ENCODE data around the gene EPHB4. TPM values are rescaled to one million over a fixed set of nuclear protein-coding genes. Genes with fewer than 3 reads are reported as not detected.
"Not testable (repeated sequence)": the region's sequence is repeated elsewhere in the genome, so short reads cannot be mapped to it uniquely, and the experiment has no call there.

The EPHB4 gene
- total and polyA plus RNA-seq, 2 donors (not counting 3 experiments of a cell fraction or from before 2014, with no cell fraction given), result 193 to 274 TPM

GRCh38 chr7:100808354-100808875 is 18.9 kb downstream of the EPHB4 start:
- Histone ChIP-seq H3K4me3 (replicated peaks in 1 of 3; ENCODE audit: insufficient read depth in 1 of 3, low read depth in 1 of 3, low read length in 3 of 3) (no peak overlapping the region), H3K4me2 (ENCODE audit: insufficient read depth, low read length) (no peak overlapping the region), H3K79me2 (ENCODE audit: control insufficient read depth, insufficient read depth, low read length) (peaks cover 13% of the 10 kb centered on the region), H3K9me3 (replicated peaks; ENCODE audit: control insufficient read depth, insufficient read depth, low read length) (no peaks in the 10 kb centered on the region), H3K27me3 (ENCODE audit: control insufficient read depth in 2 of 2, insufficient read depth in 2 of 2, low read length in 2 of 2) (no peaks in the 10 kb centered on the region), H3K9me1 (replicated peaks; ENCODE audit: control insufficient read depth, extremely low read depth, insufficient read depth, low read length) (no peaks in the 10 kb centered on the region), H4K20me1 (replicated peaks; ENCODE audit: control insufficient read depth, extremely low read depth, insufficient read depth, low read length) (peaks cover 3% of the 10 kb centered on the region), H3K36me3 (ENCODE audit: control insufficient read depth in 2 of 2, extremely low read depth in 1 of 2, insufficient read depth in 2 of 2, low read length in 2 of 2) (peaks cover 43 to 73% of the 10 kb centered on the region in 2 experiments), H3K9ac (replicated peaks; ENCODE audit: extremely low read depth, insufficient read depth, low read length) (no peak overlapping the region), H3K27ac (ENCODE audit: insufficient read depth, low read depth, low read length) (no peak overlapping the region), H3K4me1 (ENCODE audit: control insufficient read depth, extremely low read depth, insufficient read depth, low read length) (peaks cover 10% of the 10 kb centered on the region), H2AFZ (ENCODE audit: low read depth, low read length) (no peak overlapping the region)
- POLR2A ChIA-PET, result no interaction called here
- TF ChIP-seq POLR2A (IDR thresholded peaks at IDR 0.05; ENCODE audit: low read depth, low read length) (no peak), JUN (IDR thresholded peaks at IDR 0.05; ENCODE audit: borderline replicate concordance, insufficient read depth, insufficient read length, low read depth) (no peak), GATA2 (IDR thresholded peaks at IDR 0.05; ENCODE audit: insufficient read depth, insufficient read length, low read depth, low read length) (no peak), CTCF (IDR thresholded peaks at IDR 0.05; ENCODE audit: extremely low read depth in 1 of 2, insufficient read depth in 1 of 2, low read depth in 1 of 2, low read length in 2 of 2) (no peak)
- BruUV-seq (replicated peaks), result no TSS peak
- DNase-seq (ENCODE audit: low read depth, low spot score), result no peak
- dilution Hi-C loops (cut with MboI; ENCODE audit: extremely low pct_ligation_motif_present, low sequenced_read_pairs), result no loop called here
- CTCF ChIA-PET, result interaction anchor here (1.1 kb wide), 1 partner anchor 8 kb away, joined by 3 read pairs; no protein-coding TSS in a partner anchor
- no peak for FAIRE-seq
- intact Hi-C loops (cut with micrococcal nuclease), result no loop called here

- DNase-seq (ENCODE audit: low read depth, low spot score); H2AFZ ChIP-seq (ENCODE audit: low read depth, low read length); intact Hi-C loops (cut with micrococcal nuclease); H3K9me1 ChIP-seq (replicated peaks; ENCODE audit: control insufficient read depth, extremely low read depth, insufficient read depth, low read length); dilution Hi-C loops (cut with MboI; ENCODE audit: extremely low pct_ligation_motif_present, low sequenced_read_pairs); FAIRE-seq; H3K9me3 ChIP-seq (replicated peaks; ENCODE audit: control insufficient read depth, insufficient read depth, low read length); H3K27ac ChIP-seq (ENCODE audit: insufficient read depth, low read depth, low read length); H3K27me3 ChIP-seq (ENCODE audit: control insufficient read depth in 2 of 2, insufficient read depth in 2 of 2, low read length in 2 of 2); H4K20me1 ChIP-seq (replicated peaks; ENCODE audit: control insufficient read depth, extremely low read depth, insufficient read depth, low read length); H3K4me2 ChIP-seq (ENCODE audit: insufficient read depth, low read length); BruUV-seq (replicated peaks); H3K9ac ChIP-seq (replicated peaks; ENCODE audit: extremely low read depth, insufficient read depth, low read length); H3K4me3 ChIP-seq (replicated peaks in 1 of 3; ENCODE audit: insufficient read depth in 1 of 3, low read depth in 1 of 3, low read length in 3 of 3): not testable (repeated sequence)
- H3K79me2 ChIP-seq (ENCODE audit: control insufficient read depth, insufficient read depth, low read length), result peaks cover 13% of the 10 kb centered on the region
- H3K4me1 ChIP-seq (ENCODE audit: control insufficient read depth, extremely low read depth, insufficient read depth, low read length), result peaks cover 25% of the 10 kb centered on the region
- CTCF ChIA-PET, result interaction anchor here (1.0 to 9.8 kb wide), 3 partner anchors 8 to 101 kb away, joined by 3 to 214 read pairs (median 12); partner anchors contain the start of genes POP7 and SLC12A9
- H3K36me3 ChIP-seq (ENCODE audit: control insufficient read depth in 2 of 2, extremely low read depth in 1 of 2, insufficient read depth in 2 of 2, low read length in 2 of 2), result peaks cover 43 to 70% of the 10 kb centered on the region in 2 experiments
- POLR2A ChIA-PET, result interaction anchor here (0.6 kb wide), 1 partner anchor 388 kb away, joined by 7 read pairs; no protein-coding TSS in a partner anchor
These were observed 20.4 kb downstream of the EPHB4 start for GRCh38 chr7:100806883-100807282.

Measured in endothelial cell of umbilical vein (primary cell).